HG03442 (cell line): ENCODE measurements around the gene LSM2.
A peak's percentile ranks its signal among the peaks of the same experiment; 100 is the strongest.
"Not testable (repeated sequence)": the region's sequence is repeated elsewhere in the genome, so short reads cannot be mapped to it uniquely, and the experiment has no call there.

Experiments
- ATAC-seq: cut with Tn5 transposase; IDR thresholded peaks from one replicate; pipeline ENCODE4 v1.9.1; 2021; ENCODE audit warnings: mild to moderate bottlenecking, moderate library complexity; ENCODE audit not compliant: unreplicated experiment

Gene LSM2

GRCh38 chr6:31827286-31828079, 20.7 kb upstream of the LSM2 start, which contains the start of gene HSPA1B:
HSPA1B (plus strand) TSS chr6:31827738; CDS start chr6:31827951, 213 bp downstream.
- peak; percentile 63 for ATAC-seq

GRCh38 chr6:31826793-31827285, 20.1 kb upstream of the LSM2 start:
- no peak for ATAC-seq

GRCh38 chr6:31825553-31825952, 18.8 kb upstream of the LSM2 start:
- ATAC-seq, result no peak

- not testable (repeated sequence) for ATAC-seq
Measured at GRCh38 chr6:31823592-31824196, 16.9 kb upstream of the LSM2 start.

GRCh38 chr6:31822036-31822821, 15.5 kb upstream of the LSM2 start:
- ATAC-seq, result peak; percentile 40

GRCh38 chr6:31821301-31822035, 14.7 kb upstream of the LSM2 start:
- ATAC-seq, result peak; percentile 48

GRCh38 chr6:31820399-31820798, 13.6 kb upstream of the LSM2 start:
- ATAC-seq, result not testable (repeated sequence)

GRCh38 chr6:31819871-31820299, 13.1 kb upstream of the LSM2 start:
- no peak for ATAC-seq

- ATAC-seq, result not testable (repeated sequence)
Measured at GRCh38 chr6:31817929-31818511, 11.3 kb upstream of the LSM2 start.

- ATAC-seq, result not testable (repeated sequence)
Measured at GRCh38 chr6:31817133-31817928, 10.6 kb upstream of the LSM2 start.

- peak; percentile 33 for ATAC-seq
Measured at GRCh38 chr6:31815025-31815838, 8.5 kb upstream of the LSM2 start, which contains the start of the genes HSPA1A and HSPA1L. HSPA1A (plus strand) TSS chr6:31815543; CDS start chr6:31815757, 214 bp downstream. HSPA1L (minus strand) TSS chr6:31815283; CDS start chr6:31811972, 3,311 bp downstream.

GRCh38 chr6:31814677-31815024, 7.9 kb upstream of the LSM2 start:
- no peak for ATAC-seq

GRCh38 chr6:31813465-31813849, 6.7 kb upstream of the LSM2 start:
- ATAC-seq, result no peak

GRCh38 chr6:31811645-31812044, 4.9 kb upstream of the LSM2 start:
- no peak for ATAC-seq

GRCh38 chr6:31808599-31808998, 1.8 kb upstream of the LSM2 start:
- ATAC-seq, result not testable (repeated sequence)

GRCh38 chr6:31805939-31806469, 762 bp downstream of the LSM2 start:
- ATAC-seq, result no peak

- ATAC-seq, result not testable (repeated sequence)
Measured at GRCh38 chr6:31801031-31801927, 5.5 kb downstream of the LSM2 start.
